HG03432 (cell line): Measurements from ENCODE around the gene CDH4.
"Not testable (repeated sequence)": the region's sequence is repeated elsewhere in the genome, so short reads cannot be mapped to it uniquely, and the experiment has no call there.

Experiments used
- ATAC-seq: cut with Tn5 transposase; IDR thresholded peaks from one replicate; pipeline ENCODE4 v1.9.1; 2021; ENCODE audit warnings: mild to moderate bottlenecking, moderate library complexity; ENCODE audit not compliant: unreplicated experiment

Gene CDH4

DNA sequence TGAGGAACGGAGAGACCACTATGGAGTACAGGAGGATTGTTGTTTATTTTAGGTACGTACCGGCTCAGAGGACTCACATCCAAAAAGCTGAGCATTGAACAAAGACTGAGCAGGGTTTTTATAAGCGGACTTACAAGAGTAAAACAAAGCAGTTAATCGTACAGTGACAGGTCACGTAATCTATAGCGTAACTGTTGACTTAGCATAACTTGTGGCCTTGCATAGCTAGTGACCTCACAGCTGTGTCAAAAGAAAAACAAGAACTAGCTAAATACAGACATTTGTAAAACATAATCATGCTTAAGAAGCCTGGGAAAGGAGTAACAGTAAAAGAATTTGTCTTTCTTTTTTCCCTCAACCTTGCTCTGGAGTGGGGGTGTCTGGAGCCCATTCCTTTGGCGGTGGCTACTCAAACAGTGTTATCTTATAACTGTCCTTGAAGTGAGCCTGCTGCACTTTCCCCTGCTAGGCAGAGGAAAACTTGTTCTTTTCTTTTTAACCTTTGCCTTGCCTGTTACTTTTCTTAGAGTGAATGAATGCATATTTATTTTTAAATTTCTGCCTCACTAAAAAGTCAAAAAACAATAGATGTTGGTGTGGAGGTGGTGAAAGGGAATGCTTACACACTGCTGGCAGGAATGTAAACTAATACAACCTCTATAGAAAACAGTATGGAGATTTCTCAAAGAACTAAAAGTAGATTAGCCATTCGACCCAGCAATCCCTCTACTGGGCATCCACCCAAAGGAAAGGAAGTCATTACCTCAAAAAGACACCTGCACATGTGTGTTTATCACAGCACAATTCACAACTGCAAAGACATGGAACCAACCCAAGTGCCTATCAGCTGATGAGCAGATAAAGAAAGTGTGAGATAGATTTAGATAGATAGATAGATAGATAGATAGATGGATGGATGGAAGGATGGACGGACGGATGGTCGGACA, 704.6 kb downstream of the CDH4 start:
- no peak for ATAC-seq

DNA sequence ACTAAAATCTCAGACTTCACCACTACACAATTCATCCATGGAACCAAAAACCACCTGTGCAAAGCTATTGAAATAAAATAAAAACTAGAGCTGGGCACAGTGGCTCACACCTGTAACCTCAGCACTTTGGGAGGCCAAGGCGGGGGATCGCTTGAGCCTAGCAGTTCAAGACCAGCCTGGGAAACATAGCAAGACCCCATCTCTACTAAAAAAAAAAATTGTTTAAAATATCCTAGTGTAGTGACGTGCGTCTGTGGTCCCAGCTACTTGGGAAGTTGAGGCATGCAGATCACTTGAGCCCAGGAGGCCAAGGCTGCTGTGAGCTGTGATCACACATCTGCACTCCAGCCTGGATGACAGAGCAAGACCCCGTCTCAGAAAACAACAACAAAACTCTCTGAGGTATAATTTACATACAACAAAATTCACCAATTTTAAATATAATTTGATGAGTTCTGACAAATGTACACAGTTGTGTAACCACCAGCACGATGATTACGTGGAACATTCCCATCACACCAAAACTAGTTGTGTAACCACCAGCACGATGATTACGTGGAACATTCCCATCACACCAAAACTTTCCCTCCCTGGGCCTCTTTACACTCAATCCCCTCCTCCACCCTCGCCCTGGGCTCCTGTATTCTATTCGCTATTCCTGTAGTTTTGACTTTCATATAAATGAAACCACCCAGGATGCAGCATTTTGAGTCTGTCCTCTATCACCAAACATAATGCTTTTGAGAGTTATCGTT, 706.1 kb downstream of the CDH4 start:
- ATAC-seq = no peak

DNA sequence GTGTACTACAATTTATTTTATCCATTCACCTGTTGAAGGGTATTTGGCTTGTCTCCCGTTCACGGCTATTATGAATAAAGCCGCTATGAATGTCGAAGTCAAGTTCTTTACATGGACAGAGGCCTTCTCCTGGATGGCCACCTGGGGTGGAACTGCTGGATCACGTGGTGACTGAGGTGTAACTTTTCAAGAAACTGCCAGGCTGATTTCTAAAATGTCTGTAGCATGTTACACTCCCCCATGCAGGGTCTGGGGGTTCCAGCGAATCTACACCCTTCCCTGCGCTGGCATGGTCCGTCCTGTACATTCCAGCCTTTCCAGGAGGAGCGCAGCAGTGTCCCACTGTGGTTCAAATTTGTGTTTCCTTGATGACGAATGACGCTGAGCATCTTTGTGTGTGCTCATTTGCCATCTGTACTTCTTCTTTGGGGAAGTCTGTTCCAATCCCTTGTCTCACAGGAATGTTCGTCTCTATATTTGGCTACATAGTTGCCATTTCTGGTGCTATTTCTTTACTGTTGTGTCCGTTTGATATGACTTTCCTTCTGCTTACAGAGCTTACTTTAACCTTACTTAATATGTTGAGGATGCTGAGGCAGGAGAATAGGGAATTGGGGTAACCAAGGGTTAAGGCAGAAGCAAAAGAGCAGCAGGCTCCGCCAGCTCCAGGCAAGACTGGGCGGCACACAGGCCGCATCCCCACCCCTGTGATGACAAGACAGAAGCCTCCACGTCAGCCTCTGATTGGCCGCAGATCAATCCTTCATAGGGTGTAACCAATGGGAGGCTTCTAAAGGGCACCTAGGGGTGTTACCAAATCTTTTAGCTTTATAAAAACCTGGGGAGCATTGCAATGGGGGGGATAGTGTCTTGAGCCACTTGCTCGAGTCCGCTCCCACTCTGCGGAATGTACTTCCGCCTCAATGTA, 707.0 kb downstream of the CDH4 start:
- ATAC-seq = no peak

DNA sequence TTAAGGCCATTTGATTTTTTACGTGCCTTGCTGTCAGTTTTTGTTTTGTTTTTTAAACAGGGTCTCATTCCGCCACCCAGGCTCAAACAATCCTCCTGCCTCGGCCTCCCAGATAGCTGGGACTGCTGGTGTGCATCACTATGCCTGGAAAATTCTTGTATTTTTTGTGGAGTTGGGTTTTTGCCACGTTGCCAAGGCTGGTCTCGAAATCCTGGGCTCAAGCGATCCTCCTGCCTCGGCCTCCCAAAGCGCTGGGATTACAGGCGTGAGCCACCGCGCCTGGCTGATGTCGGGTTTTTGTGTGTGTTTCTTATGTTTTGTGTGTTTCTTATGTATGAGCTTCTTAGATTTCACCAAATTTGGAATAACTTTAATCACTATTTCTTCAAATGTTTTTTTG, 708.8 kb downstream of the CDH4 start:
- ATAC-seq = no peak

DNA sequence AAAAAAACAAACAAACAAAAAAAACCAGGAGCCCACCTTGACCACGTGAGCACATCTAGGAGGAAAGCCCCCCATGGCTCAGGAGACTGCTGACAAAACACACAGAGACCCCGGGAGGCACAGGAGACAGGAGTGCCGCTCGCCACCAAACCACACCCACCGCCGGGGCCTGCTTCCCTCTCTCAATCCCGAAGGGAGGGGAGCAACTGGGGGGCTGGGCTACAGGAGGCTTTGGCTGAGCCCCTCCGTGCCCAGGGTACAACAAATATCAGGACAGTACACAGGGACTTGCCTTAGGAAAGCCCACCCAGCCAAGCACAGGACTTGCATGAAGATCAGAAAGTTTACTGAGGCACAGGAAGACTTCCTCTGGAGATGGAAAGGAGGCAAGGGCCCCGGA, 711.1 kb downstream of the CDH4 start:
- no peak for ATAC-seq

DNA sequence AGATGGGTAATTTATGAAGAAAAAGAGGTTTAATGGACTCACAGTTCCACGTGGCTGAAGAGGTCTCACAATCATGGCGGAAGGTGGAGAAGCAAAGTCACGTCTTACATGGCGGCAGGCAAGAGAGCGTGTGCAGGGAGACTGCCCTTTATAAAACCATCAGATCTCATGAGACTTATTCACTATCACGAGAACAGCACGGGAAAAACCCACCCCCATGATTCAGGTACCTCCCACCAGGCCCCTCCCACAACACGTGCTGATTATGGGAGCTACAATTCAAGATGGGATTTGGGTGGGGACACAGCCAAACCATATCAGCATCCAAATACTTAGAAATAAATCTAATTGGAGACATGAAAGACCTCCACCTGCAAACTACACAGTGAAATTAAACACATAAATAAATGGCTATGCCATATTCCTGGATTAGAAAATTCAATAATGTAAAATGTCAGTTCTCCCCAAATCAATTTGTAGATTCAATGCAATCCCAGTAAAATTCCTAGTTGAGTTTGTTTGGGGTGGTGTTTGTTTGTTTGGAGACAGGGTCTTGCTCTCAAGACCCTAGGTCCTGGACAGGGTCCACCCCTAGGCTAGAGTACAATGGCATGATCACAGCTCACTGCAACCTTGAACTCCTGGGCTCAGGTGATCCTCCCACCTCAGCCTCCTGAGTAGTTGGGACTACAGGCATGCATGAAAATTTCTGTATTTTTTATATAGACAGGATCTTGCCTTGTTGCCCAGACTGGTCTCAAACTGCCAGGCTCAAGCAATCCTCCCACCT, 712.0 kb downstream of the CDH4 start:
- ATAC-seq = no peak

DNA sequence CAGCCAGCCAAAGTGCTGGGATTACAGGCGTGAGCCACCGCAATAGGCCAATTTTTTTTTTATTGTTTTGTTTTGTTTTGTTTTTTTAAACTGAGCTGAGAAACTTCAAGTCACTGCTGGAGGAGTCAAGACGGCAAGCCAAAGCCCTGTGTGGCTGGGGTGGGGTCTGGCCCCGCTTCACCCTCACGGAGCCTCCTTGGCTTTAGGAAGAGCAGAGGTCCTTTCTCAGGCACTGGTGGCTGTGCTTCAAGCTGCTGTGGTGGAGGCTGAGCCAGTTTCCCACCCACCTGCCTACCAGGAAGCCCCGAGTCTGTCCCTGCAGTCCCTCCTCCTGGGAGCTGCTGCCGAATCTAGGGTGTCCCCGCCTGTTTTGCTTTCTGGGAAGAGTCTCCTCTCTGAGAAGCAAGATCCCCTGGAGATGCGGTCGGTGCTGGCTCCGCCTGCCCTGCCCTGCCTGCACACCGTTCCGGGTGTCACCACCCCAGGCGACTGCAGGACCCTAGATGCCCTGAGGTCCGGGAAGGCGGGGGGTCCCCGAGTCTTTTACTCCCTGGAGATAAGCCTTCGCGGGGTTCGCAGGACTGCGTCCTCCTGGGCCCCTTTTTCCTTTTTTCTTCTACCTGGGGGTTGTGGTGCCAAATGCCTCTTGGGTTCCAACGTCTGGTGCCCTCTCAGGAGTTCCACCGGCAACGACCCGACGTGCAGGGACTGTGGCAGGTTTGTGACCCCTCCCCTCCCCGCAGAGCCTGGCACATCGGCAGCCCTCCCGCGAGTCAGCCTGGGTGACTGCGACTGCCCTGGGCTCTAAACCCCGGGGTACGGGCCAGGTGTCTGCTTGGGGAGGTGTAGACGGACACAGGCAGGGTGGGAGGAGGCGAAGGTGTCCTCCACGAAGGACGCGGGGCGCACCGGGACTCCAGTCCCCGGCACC, 712.9 kb downstream of the CDH4 start:
- ATAC-seq = no peak

DNA sequence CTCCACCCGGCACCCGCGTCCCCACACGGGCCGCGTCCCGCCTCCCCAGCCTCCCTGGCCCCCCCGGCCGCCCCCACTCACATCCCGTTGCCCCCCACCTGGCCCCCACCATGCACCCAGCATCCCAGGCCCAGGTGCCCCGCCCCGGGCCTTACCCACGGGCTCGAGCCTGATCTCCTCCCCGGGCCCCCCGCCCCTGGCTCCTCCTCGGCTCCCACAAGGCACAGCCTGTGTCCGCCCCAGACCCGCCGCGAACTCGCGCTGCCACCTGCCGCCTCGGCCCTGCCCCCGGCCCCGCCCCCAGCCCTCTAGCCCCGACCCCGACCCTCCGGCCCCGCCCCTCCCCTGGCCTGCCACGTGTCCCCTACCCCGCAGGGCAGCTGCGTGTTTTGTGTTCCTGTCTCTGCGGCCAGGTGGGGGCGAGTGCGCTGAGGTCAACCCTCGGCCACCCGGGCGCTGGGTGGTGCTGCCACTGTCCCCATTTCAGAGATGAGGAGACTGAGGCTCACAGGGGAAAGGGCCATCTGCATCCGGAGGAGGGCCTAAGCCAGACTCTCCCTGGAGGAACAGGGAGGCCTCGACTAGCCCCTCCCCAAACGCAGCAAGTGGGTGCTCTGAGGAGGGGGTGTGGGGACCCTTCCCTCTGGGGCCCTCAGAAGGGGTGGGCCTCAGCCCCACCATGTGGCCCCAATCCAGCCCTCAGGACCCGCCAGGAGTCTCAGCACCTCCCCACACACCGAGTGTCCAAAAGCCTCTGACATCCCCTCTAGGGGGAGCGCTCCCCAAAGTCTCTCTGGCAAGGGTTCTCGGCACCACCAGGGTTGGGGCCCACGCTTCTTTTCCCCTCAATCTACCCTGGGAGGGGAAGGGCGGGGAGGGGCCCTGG, 713.8 kb downstream of the CDH4 start:
- no peak for ATAC-seq

DNA sequence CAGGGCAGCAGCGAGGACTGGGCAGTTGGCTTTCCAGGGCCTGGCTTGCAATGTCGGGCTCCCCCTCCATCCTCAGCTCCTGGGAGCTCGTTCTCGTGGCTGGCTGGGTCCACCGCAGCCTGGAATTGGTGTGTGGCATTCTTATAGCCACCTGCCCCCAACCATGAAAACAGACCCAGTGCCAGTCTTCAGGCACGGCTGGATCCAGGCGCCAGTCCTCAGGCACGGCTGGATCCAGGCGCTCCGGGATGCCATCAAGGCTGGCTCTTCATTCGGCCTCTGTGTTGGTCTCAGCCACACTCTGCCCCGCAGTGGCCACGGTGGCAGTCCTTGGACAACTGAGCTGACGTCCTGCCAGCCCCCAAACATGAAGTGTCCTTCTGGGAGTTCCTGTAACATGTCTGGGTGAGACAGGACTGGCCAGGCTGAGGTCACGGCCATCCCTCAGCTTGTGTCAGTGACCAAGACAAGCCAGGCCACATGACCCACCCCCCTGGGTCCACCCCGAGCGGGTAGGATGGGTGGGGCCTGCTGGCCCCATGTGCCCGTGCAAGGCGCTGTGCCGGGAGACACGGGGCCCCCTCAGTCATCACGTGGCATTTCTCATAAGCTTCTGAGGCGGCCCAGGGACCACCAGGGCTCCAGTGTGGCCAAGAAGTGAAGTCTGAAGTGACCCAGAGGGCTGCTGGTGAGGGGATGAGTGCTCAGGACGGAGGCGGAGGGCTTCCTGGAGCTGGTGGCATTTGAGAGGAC, 714.6 kb downstream of the CDH4 start:
- ATAC-seq = no peak

DNA sequence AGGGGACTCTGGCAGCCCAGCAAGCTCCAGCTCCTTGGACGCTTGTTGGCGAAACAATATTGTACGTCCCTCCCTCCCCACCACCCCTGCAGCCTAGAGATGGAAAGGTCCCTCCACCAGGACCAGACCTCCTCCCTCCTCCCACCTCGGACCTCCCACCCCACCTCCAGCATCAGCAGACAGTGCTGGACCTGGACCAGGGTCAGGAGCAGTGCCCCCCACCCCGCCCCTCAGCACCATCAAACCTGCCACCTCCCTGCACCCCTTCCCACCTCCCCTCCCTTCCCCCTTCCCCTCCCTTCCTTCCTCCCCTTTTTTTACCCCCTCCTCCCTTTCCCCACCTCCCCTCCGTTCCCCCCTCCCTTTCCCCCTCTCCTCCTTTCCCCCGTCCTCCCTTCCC, 715.2 kb downstream of the CDH4 start:
- no peak for ATAC-seq

DNA sequence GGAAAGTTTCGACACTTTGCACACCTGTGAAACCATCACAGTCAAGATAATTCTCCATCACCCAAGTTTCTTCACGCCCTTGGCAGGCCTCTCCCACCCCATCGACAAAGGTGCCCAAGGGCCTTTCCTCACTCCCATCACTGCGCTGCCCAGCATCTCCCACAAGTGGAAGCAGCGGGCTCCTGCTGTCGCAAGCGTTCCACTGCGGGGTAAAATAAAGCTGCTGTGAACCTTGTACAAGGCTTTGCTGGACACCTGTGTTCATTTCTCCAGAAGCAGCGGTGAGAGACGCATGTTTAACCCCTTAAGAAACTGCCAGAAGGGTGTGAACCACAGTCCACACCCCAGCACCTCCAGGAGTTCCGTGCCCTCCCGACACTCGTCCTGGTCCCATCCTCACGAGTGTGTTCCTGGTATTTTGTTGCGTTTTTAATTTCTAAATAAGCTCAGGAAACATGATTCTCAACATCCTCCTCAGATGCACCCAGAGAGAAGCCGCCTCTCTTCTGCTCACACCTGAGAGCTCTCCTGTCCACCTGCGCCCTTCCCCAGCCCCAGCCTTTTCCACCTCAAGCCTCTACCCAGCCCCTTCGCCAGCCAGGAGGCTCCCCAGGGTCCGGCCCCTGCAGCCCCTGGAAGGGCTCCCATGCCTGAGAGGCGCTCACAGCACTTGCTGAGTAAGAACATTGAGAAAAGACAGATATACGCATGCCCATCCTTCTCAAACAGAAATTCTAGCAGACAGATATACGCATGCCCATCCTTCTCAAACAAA, 716.2 kb downstream of the CDH4 start:
- ATAC-seq = no peak

DNA sequence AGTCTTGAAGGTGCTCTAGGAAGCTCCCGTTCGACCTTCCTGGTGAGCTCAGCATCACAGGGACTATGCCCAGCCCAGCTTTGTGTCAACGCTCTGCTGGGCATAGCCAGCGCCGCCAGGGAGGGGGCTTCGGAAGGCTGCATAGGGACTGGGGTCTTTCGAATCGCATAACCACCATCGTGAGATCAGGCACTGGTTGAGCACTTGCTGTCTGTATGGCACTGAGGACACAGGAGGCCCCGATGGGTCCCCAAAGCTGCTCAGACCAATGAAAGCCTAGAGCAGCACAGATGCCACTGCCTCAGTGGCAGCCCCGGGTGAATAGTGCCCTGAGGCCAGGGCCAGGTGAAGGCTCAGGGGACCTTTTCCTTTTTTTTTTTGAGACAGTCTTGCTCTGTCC, 716.9 kb downstream of the CDH4 start:
- ATAC-seq = no peak

DNA sequence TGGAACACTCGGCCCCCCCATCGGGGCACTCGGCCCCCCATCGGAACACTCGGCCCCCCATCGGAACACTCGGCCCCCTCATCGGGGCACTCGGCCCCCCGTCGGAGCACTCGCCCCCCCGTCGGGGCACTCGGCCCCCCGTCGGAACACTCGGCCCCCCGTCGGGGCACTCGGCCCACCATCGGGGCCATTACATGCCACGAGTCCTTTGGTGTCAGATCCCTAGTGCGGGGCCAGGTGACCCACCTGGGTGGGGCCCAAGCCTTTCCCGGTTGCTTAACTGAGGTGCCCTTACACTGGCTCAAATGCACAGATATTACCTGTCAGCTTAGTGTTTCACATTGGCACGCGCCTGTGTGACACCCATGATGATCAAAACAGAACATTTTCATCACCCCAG, 717.7 kb downstream of the CDH4 start:
- no peak for ATAC-seq

DNA sequence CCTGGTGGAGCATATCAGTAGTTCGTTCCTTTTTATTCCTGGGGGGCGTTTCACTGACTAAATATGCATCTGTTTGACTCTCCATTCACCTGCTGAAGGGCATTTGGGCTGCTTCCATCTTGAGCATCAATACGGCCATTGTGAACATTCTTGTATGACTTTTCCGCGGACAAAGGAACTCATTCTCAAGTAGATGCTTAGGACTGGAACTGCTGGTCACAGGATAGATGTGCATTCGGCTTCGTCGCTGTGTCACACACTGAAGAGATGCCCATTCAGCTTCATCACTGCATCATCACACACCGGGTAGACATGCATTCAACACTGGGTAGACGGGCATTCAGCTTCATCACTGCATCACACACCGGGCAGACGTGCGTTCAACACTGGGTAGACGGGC, 718.3 kb downstream of the CDH4 start:
- ATAC-seq = no peak

DNA sequence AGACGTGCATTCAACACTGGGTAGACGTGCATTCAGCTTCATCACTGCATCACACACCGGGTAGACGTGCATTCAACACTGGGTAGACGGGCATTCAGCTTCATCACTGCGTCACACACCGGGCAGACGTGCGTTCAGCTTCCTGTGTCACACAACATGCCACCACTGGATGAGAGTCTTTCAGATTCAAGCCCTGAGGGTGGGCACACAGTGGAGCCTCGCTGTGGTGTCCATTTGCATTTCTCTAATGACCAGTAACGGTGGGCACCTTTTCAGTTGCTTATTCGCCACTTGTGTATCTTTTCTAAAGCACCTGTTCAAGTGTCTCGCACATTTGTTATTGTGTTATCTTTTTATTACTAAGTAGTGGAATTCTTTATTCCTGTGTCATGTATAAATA, 719.5 kb downstream of the CDH4 start:
- not testable (repeated sequence) for ATAC-seq

DNA sequence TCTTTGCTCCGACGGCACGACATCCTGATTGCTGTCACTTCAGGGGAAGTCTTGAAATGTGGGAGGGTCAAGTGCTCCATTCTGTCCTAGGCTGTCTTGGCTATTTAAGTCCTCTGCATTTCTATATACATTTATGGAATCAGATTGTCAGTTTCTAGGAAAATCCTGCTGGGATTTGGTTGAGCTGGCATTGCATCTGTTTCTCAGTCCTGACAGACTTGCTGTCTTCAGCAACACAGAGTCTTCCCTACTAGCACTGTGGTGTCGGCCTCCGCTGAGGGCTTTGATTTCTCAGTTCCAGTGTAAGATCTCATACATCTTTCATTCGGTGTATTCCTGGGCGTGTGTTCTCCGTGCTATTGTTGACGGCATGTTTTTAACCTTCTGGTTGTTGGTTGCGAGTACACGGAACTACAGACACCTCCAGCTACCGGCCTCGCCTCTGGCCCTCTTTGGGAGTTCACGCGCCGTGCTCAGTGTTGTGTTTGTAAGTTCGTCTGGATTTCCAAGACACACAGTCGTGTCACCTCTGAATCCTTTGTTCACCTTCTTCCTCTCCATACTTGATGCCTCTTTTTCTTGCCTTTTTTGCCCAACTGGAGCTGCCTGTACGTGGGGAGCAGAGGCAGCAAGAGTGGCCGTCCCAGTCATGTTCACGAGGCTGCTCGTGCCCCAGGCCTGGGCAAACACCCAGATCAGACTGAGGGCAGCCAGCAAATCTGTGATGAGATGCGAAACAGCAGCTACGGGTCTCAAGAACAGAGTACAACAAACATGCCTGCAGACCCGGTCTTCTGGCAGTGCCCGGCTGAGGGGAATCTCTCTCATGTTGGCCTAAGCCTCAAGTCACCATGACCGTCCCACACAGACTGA, 720.8 kb downstream of the CDH4 start:
- ATAC-seq = no peak
